Neural progenitor cell (in vitro differentiated cells): ENCODE data around the gene SENP1. TPM values are rescaled to one million over a fixed set of nuclear protein-coding genes. Genes with fewer than 3 reads are reported as not detected.

Experiments used
- DNase-seq: peaks from one replicate; pipeline ENCODE4 v3.0.0-alpha.2; 2016; ENCODE audit warnings: low spot score
- H2AFZ ChIP-seq: fragments of 200-600 bp; sonication (generic); replicated peaks from 2 replicates; pipeline ENCODE4 v1.6.1; 2016; ENCODE audit warnings: antibody characterized with exemption
- H3F3A ChIP-seq: fragments of 200-600 bp; sonication (generic); 2 replicates; pipeline ENCODE4 v1.6.1; 2016; ENCODE audit warnings: antibody characterized with exemption, low read depth
- H3K27ac ChIP-seq: fragments of 200-600 bp; sonication (generic); 2 replicates; pipeline ENCODE4 v1.5.1; 2016; ENCODE audit warnings: mild to moderate bottlenecking
- H3K27me3 ChIP-seq: fragments of 200-600 bp; sonication (generic); 2 replicates; pipeline ENCODE4 v1.6.1; 2016; ENCODE audit warnings: mild to moderate bottlenecking, moderate library complexity
- H3K36me3 ChIP-seq: fragments of 200-600 bp; sonication (generic); 2 replicates; pipeline ENCODE4 v1.5.1; 2016
- H3K4me1 ChIP-seq: fragments of 200-600 bp; sonication (generic); 2 replicates; pipeline ENCODE4 v1.6.1; 2016; ENCODE audit warnings: mixed run types
- H3K4me2 ChIP-seq: fragments of 200-600 bp; sonication (generic); 2 replicates; pipeline ENCODE4 v1.6.1; 2016
- H3K4me3 ChIP-seq: fragments of 200-600 bp; sonication (generic); 2 replicates; pipeline ENCODE4 v1.5.1; 2016
- H3K79me2 ChIP-seq: fragments of 200-600 bp; sonication (generic); 2 replicates; pipeline ENCODE4 v1.6.1; 2016; ENCODE audit warnings: low read depth
- H3K9ac ChIP-seq: fragments of 200-600 bp; sonication (generic); 2 replicates; pipeline ENCODE4 v1.6.1; 2016
- H3K9me3 ChIP-seq: fragments of 200-600 bp; sonication (generic); 2 replicates; pipeline ENCODE4 v1.5.1; 2016; ENCODE audit warnings: low read depth
- H4K20me1 ChIP-seq: fragments of 200-600 bp; sonication (generic); 2 replicates; pipeline ENCODE4 v1.6.1; 2016; ENCODE audit warnings: low read depth
- H3K27ac Mint-ChIP-seq: 3 replicates; pipeline ENCODE4 v1.8.0; 2021; ENCODE audit warnings: mixed read lengths
- H3K27me3 Mint-ChIP-seq: 2 replicates; pipeline ENCODE4 v1.8.0; 2022; ENCODE audit warnings: low read depth, mild to moderate bottlenecking, inconsistent platforms, moderate library complexity, mixed read lengths; ENCODE audit not compliant: insufficient read depth
- H3K36me3 Mint-ChIP-seq: 3 replicates; pipeline ENCODE4 v1.8.0; 2021; ENCODE audit warnings: mixed read lengths
- H3K4me1 Mint-ChIP-seq: 3 replicates; pipeline ENCODE4 v1.8.0; 2021; ENCODE audit warnings: mixed read lengths
- H3K4me3 Mint-ChIP-seq: 3 replicates; pipeline ENCODE4 v1.8.0; 2021; ENCODE audit warnings: mild to moderate bottlenecking, moderate library complexity, mixed read lengths
- H3K9me3 Mint-ChIP-seq: 3 replicates; pipeline ENCODE4 v1.8.0; 2020; ENCODE audit warnings: mixed read lengths
- EZH2 ChIP-seq: fragments of 200-600 bp; sonication (generic); IDR thresholded peaks from 2 replicates; pipeline ENCODE4 v1.6.1; 2017; ENCODE audit warnings: antibody characterized with exemption, mild to moderate bottlenecking, moderate library complexity
- EZH2phosphoT487 ChIP-seq: fragments of 200-600 bp; sonication (generic); IDR thresholded peaks from 2 replicates; pipeline ENCODE4 v1.6.1; 2017; ENCODE audit warnings: antibody characterized with exemption
- total RNA-seq: library from RNA; depleted of rRNA; stranded (reverse); fragments of >200 nt; gene quantifications from 2 replicates; pipeline ENCODE4 v1.2.3, GENCODE V29; 2015; ENCODE audit warnings: low replicate concordance
- TF ChIP-seq, protein P1 (sequence below): fragments of 200-600 bp; sonication (generic); IDR thresholded peaks from 2 replicates; pipeline ENCODE4 v1.5.1; 2017; ENCODE audit warnings: antibody characterized with exemption, mild to moderate bottlenecking

Gene SENP1
- total RNA-seq, 1 donor from 2014 or later = 89.9 TPM

DNA sequence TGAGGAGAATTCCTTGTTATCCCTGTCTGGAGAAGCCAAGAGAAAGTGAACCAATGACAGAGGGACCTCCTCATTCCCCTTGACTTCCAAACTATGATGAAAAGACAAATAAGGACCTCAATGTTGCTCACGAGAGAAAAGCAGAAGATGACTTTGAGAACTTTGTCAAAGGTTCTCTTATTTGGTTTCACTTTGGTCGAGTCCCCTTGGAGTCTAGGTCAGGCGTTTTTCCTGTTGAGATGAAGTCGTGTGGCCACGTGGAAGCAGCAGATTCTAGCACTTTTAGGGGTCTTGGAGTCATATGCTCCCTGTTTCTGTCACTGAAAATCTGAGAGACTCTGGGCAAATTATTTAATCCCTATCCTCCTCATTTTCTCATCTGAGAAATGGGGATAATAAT lies 67.8 kb downstream of the SENP1 start:
- H3K9me3 ChIP-seq = no peaks in the 10 kb centered on the region
- Mint-ChIP-seq H3K9me3 (no peaks in the 10 kb centered on the region), H3K27ac (peak overlapping the region; percentile 99), H3K27me3 (peaks cover 5% of the 10 kb centered on the region), H3K4me1 (peaks cover 29% of the 10 kb centered on the region), H3K4me3 (peak overlapping the region; percentile 69), H3K36me3 (peaks cover 4% of the 10 kb centered on the region)
- no peaks in the 10 kb centered on the region for H3K36me3 ChIP-seq
- TF ChIP-seq EZH2phosphoT487 (no peak), EZH2 (no peak)
- TF ChIP-seq, protein P1, sequence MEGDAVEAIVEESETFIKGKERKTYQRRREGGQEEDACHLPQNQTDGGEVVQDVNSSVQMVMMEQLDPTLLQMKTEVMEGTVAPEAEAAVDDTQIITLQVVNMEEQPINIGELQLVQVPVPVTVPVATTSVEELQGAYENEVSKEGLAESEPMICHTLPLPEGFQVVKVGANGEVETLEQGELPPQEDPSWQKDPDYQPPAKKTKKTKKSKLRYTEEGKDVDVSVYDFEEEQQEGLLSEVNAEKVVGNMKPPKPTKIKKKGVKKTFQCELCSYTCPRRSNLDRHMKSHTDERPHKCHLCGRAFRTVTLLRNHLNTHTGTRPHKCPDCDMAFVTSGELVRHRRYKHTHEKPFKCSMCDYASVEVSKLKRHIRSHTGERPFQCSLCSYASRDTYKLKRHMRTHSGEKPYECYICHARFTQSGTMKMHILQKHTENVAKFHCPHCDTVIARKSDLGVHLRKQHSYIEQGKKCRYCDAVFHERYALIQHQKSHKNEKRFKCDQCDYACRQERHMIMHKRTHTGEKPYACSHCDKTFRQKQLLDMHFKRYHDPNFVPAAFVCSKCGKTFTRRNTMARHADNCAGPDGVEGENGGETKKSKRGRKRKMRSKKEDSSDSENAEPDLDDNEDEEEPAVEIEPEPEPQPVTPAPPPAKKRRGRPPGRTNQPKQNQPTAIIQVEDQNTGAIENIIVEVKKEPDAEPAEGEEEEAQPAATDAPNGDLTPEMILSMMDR = no peak
- H3K4me3 ChIP-seq = peak overlapping the region; percentile 28
- H3K79me2 ChIP-seq = no peaks in the 10 kb centered on the region
- peak overlapping the region; percentile 69 for H3K4me2 ChIP-seq
- no peak overlapping the region for H3K9ac ChIP-seq
- H3K27me3 ChIP-seq = peaks cover 3% of the 10 kb centered on the region
- peaks cover 19% of the 10 kb centered on the region for H3F3A ChIP-seq
- peak overlapping the region; percentile 85 for H2AFZ ChIP-seq
- no peak for DNase-seq
- H3K27ac ChIP-seq = peak overlapping the region; percentile 94
- H4K20me1 ChIP-seq = no peaks in the 10 kb centered on the region
- peaks cover 22% of the 10 kb centered on the region for H3K4me1 ChIP-seq

DNA sequence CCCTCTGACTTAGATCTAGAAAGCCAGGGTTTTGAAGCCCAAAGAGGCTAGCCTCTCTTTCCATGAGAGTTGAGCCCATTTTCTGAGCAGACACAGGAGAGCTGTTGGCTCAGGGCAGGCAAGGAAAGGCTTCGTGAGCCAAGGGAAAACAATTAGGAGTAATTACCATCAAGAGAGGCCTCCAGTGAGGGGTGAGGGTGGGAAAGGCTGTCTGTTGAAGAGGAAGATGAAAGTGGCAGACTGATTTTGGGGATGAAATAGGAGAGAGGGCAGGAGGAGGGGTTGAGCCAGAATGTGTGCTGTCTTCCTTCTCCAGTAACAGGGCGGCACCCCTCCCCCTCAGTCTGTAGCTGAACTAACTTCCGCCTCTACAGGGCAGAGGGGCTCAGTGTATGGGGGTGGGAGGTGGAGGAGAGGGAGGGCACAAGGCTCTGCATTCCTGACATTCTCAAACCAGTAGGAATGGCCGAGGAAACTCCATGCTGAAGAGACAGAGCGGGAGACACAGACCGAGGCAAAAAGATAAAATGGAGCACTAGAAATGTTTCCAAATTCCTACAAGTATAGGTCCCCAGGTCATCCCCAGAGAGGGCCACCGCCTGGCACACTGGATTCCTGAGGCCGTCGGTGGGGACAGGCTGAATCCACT lies 68.5 kb downstream of the SENP1 start:
- H2AFZ ChIP-seq = peak overlapping the region; percentile 85
- H3K4me3 Mint-ChIP-seq = peak overlapping the region; percentile 69
- H3K9me3 ChIP-seq = no peaks in the 10 kb centered on the region
- TF ChIP-seq, protein P1 = peak; percentile 17
- TF ChIP-seq EZH2 = no peak
- peak overlapping the region; percentile 99 for H3K27ac Mint-ChIP-seq
- peaks cover 22% of the 10 kb centered on the region for H3K4me1 ChIP-seq
- no peaks in the 10 kb centered on the region for H3K79me2 ChIP-seq
- peaks cover 1% of the 10 kb centered on the region for H3K36me3 Mint-ChIP-seq
- H3K27ac ChIP-seq = peak overlapping the region; percentile 94
- H3K4me3 ChIP-seq = peak overlapping the region; percentile 28
- peaks cover 5% of the 10 kb centered on the region for H3K27me3 Mint-ChIP-seq
- no peaks in the 10 kb centered on the region for H4K20me1 ChIP-seq
- peak overlapping the region; percentile 69 for H3K4me2 ChIP-seq
- peaks cover 19% of the 10 kb centered on the region for H3F3A ChIP-seq
- peaks cover 4% of the 10 kb centered on the region for H3K27me3 ChIP-seq
- H3K36me3 ChIP-seq = no peaks in the 10 kb centered on the region
- H3K9me3 Mint-ChIP-seq = no peaks in the 10 kb centered on the region
- DNase-seq = peak; percentile 95
- H3K9ac ChIP-seq = no peak overlapping the region
- H3K4me1 Mint-ChIP-seq = peaks cover 32% of the 10 kb centered on the region

DNA sequence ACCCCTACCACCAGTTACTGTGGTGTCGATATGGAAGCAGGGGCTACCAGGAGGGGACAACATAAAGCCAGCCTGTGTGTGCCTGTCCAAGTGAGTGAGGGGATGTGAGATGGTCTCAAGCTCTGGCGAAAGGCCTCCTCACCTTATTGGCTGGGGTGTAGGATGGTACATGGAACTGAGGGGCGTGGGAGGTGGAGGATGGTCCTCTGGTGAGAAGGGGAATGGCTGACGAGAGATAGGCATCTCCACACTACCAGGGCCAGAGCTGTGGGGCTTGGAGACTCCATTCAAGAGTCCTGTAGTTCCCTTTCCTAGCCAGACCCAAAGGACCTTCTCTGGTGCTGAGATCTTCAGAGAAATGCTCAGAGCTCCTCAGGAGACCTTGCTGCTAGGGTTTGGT lies 69.1 kb downstream of the SENP1 start:
- H3K4me3 Mint-ChIP-seq = peak overlapping the region; percentile 69
- Histone ChIP-seq H3K4me3 (no peak overlapping the region), H3K36me3 (no peaks in the 10 kb centered on the region), H3K27ac (peak overlapping the region; percentile 87), H3K4me1 (peaks cover 22% of the 10 kb centered on the region), H3K27me3 (peaks cover 4% of the 10 kb centered on the region), H3F3A (peaks cover 19% of the 10 kb centered on the region), H2AFZ (no peak overlapping the region), H3K9ac (no peak overlapping the region), H4K20me1 (no peaks in the 10 kb centered on the region), H3K9me3 (no peaks in the 10 kb centered on the region), H3K79me2 (no peaks in the 10 kb centered on the region), H3K4me2 (peak overlapping the region; percentile 69)
- H3K9me3 Mint-ChIP-seq = no peaks in the 10 kb centered on the region
- peaks cover 32% of the 10 kb centered on the region for H3K4me1 Mint-ChIP-seq
- peaks cover 5% of the 10 kb centered on the region for H3K27me3 Mint-ChIP-seq
- TF ChIP-seq EZH2phosphoT487 (no peak), EZH2 (no peak)
- TF ChIP-seq, protein P1 = no peak
- H3K36me3 Mint-ChIP-seq = no peaks in the 10 kb centered on the region
- no peak for DNase-seq
- H3K27ac Mint-ChIP-seq = peak overlapping the region; percentile 99
